Measurements from ENCODE around the gene PRKCE.

GRCh38 chr2:45774688-45775244, 123.3 kb downstream of the PRKCE start:
- TF ChIP-seq YY1 (IDR thresholded peaks at IDR 0.05; ENCODE audit: insufficient read depth, insufficient read length) (no peak), SUZ12 (IDR thresholded peaks at IDR 0.05; ENCODE audit: extremely low read depth, insufficient read depth, insufficient read length) (no peak)

Measured in NT2/D1 (cell line).